OCI-LY7 (cell line): Measurements from ENCODE around the gene MT1HL1. TPM values are rescaled to one million over a fixed set of nuclear protein-coding genes. Genes with fewer than 3 reads are reported as not detected.

Experiments used
- BruUV-seq: library from RNA; stranded (reverse); fragments of 400-500 nt; replicated peaks from 2 replicates; lab custom pipeline; 2021; lab: Mats Ljungman, UMichigan
- CTCF ChIA-PET: fragments of 300-600 bp; sonication (Branson Sonifier 250); formaldehyde crosslinking; loops from one replicate; lab custom pipeline; 2022; ENCODE audit warnings: antibody characterized with exemption; ENCODE audit not compliant: unreplicated experiment; lab: Charles Lee
- POLR2A ChIA-PET: fragments of 300-600 bp; sonication (Branson Sonifier 250); formaldehyde crosslinking; loops from one replicate; lab custom pipeline; 2022; ENCODE audit warnings: antibody characterized with exemption; lab: Charles Lee
- DNase-seq: peaks from one replicate; pipeline ENCODE4 v3.0.0-alpha.2; 2015; ENCODE audit warnings: low spot score
- H2AFZ ChIP-seq: fragments of 200-600 bp; sonication (generic), shearing (Covaris generic); 2 replicates; pipeline ENCODE4 v1.6.1; 2014; ENCODE audit warnings: mild to moderate bottlenecking, antibody characterized with exemption, low read length, moderate library complexity
- H3K27ac ChIP-seq: fragments of 200-600 bp; sonication (generic); 2 replicates; pipeline ENCODE4 v1.5.1; 2014; ENCODE audit warnings: mixed run types, low read depth, mild to moderate bottlenecking, moderate library complexity, low read length, inconsistent platforms; ENCODE audit not compliant: poor library complexity, severe bottlenecking
- H3K36me3 ChIP-seq: fragments of 200-600 bp; sonication (generic); 2 replicates; pipeline ENCODE4 v1.6.1; 2014; ENCODE audit warnings: mild to moderate bottlenecking, antibody characterized with exemption, low read length, moderate library complexity, mixed read lengths; ENCODE audit not compliant: insufficient read depth
- H3K4me1 ChIP-seq: fragments of 200-600 bp; sonication (generic); 2 replicates; pipeline ENCODE4 v1.5.1; 2014; ENCODE audit warnings: mild to moderate bottlenecking, low read length; ENCODE audit not compliant: insufficient read depth, poor library complexity, severe bottlenecking
- H3K4me2 ChIP-seq: fragments of 200-600 bp; sonication (generic); 2 replicates; pipeline ENCODE4 v1.6.1; 2014; ENCODE audit warnings: mild to moderate bottlenecking, low read length
- H3K4me3 ChIP-seq: fragments of 200-600 bp; sonication (generic); 2 replicates; pipeline ENCODE4 v1.5.1; 2014; ENCODE audit warnings: mild to moderate bottlenecking, low read depth, low read length; ENCODE audit not compliant: poor library complexity, severe bottlenecking
- H3K79me2 ChIP-seq: fragments of 200-600 bp; sonication (generic); 2 replicates; pipeline ENCODE4 v1.6.1; 2016; ENCODE audit warnings: low read depth, mild to moderate bottlenecking, low read length, moderate library complexity, mixed read lengths; ENCODE audit not compliant: insufficient read depth
- H3K9me2 ChIP-seq: fragments of 200-600 bp; sonication (generic); 2 replicates; pipeline ENCODE4 v1.6.1; 2016; ENCODE audit warnings: mild to moderate bottlenecking, low read length, mixed read lengths; ENCODE audit not compliant: insufficient read depth
- H3K9me3 ChIP-seq: fragments of 200-600 bp; sonication (generic); 2 replicates; pipeline ENCODE4 v1.6.1; 2014; ENCODE audit warnings: mild to moderate bottlenecking, mixed run types, low read length, mixed read lengths
- H4K20me1 ChIP-seq: fragments of 200-600 bp; sonication (generic); 2 replicates; pipeline ENCODE4 v1.6.1; 2014; ENCODE audit warnings: mild to moderate bottlenecking, antibody characterized with exemption, low read length, moderate library complexity, mixed read lengths; ENCODE audit not compliant: insufficient read depth
- EZH2phosphoT487 ChIP-seq: fragments of 200-600 bp; sonication (generic); IDR thresholded peaks from 2 replicates; pipeline ENCODE4 v1.6.1; 2018; ENCODE audit warnings: low read depth, borderline replicate concordance, mild to moderate bottlenecking, mixed run types, antibody characterized with exemption, low read length, moderate library complexity, mixed read lengths
- intact Hi-C: fragments of 100-400 bp; cut with micrococcal nuclease; formaldehyde crosslinking; loops from one replicate; pipeline ENCODE4 v1.10.0; 2022; ENCODE audit not compliant: unreplicated experiment
- total RNA-seq, 2 experiments: library from RNA; depleted of rRNA in 1 of 2; stranded (reverse); fragments of >200 nt in 1 of 2; shearing (Covaris generic) in 1 of 2; gene quantifications; 2 replicates each; pipeline ENCODE4 v1.2.3, GENCODE V29; 2014 to 2022
- TF ChIP-seq, protein P1 (sequence below): fragments of 200-600 bp; sonication (generic); conservative IDR thresholded peaks from 2 replicates; pipeline ENCODE4 v1.5.1; 2014; ENCODE audit warnings: mild to moderate bottlenecking, antibody characterized with exemption, low read length, moderate library complexity, mixed read lengths

MT1HL1 gene
- total RNA-seq, 2 experiments from 2014 or later, result not detected

DNA sequence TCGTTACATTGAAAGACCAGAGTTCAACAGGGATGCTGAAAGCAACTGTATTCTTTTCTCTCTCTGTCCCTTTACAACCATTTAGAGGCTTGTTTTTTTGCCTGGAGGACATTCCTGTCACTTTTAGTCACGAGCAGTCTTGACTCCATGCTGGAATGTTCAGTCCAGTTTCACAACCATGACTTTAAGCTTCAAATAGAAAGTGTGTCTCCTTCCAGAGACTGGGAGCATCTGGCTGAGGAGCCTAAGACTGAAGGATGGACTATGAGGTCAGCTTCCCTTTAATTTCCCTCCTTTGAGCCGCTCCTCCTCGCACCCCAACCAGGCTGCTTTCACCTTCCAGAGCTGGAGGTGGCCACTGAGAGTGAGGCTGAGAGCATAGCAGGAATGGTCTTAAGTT is 27.2 kb upstream of the MT1HL1 start:
- TF ChIP-seq, protein P1, sequence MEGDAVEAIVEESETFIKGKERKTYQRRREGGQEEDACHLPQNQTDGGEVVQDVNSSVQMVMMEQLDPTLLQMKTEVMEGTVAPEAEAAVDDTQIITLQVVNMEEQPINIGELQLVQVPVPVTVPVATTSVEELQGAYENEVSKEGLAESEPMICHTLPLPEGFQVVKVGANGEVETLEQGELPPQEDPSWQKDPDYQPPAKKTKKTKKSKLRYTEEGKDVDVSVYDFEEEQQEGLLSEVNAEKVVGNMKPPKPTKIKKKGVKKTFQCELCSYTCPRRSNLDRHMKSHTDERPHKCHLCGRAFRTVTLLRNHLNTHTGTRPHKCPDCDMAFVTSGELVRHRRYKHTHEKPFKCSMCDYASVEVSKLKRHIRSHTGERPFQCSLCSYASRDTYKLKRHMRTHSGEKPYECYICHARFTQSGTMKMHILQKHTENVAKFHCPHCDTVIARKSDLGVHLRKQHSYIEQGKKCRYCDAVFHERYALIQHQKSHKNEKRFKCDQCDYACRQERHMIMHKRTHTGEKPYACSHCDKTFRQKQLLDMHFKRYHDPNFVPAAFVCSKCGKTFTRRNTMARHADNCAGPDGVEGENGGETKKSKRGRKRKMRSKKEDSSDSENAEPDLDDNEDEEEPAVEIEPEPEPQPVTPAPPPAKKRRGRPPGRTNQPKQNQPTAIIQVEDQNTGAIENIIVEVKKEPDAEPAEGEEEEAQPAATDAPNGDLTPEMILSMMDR, result no peak
- TF ChIP-seq EZH2phosphoT487, result no peak
- intact Hi-C loops, result no loop called here
- no peaks in the 10 kb centered on the region for H3K36me3 ChIP-seq
- no peak overlapping the region for H3K4me3 ChIP-seq
- no peaks in the 10 kb centered on the region for H4K20me1 ChIP-seq
- DNase-seq, result no peak
- H3K9me2 ChIP-seq, result no peaks in the 10 kb centered on the region
- H2AFZ ChIP-seq, result no peak overlapping the region
- no peaks in the 10 kb centered on the region for H3K4me1 ChIP-seq
- no peaks in the 10 kb centered on the region for H3K79me2 ChIP-seq
- H3K4me2 ChIP-seq, result no peak overlapping the region
- CTCF ChIA-PET, result no interaction called here
- H3K9me3 ChIP-seq, result no peaks in the 10 kb centered on the region
- BruUV-seq, result no TSS peak
- H3K27ac ChIP-seq, result no peak overlapping the region
- POLR2A ChIA-PET, result no interaction called here

DNA sequence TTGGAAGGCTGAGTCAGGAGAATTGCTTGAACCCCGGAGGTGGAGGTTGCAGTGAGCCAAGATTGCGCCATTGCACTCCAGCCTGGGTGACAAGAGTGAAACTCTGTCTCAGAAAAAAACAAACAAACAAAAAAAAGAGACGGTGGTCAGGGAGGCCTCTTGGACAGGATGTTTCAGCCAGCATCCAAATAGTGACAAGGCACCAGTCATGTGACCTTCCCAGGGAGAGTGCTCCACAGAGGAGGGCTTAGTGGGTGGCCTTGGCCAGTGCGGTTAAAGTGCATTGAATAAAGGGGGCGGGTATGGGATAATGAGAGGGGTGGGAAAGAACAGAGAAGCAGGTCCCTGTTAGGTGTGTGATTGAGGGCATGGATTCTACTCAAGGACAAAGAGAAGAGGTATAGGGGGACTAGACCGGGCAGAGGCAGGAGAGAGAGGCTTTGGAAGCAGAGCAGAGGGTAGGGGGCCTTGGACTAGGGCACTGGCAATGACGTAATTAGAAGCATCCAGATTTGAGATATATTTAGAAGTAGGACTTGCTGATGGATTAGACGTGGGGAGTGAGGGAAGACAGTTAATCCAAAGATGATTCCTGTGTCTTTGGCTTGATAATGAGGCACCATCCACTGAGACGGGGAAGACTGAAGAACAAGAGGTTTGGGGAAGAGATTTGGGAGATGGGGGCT is 25.8 kb upstream of the MT1HL1 start:
- Histone ChIP-seq H3K27ac (no peak overlapping the region), H3K4me3 (no peak overlapping the region), H3K9me3 (no peaks in the 10 kb centered on the region), H4K20me1 (no peaks in the 10 kb centered on the region), H3K4me1 (no peaks in the 10 kb centered on the region), H3K79me2 (no peaks in the 10 kb centered on the region), H3K36me3 (no peaks in the 10 kb centered on the region), H2AFZ (no peak overlapping the region), H3K4me2 (no peak overlapping the region), H3K9me2 (no peaks in the 10 kb centered on the region)
- TF ChIP-seq, protein P1, result no peak
- no peak for TF ChIP-seq EZH2phosphoT487
- ChIA-PET POLR2A (interaction anchor here (0.6 kb wide), 1 partner anchor 10 kb away, joined by 3 read pairs; no protein-coding TSS in a partner anchor), CTCF (no interaction called here)
- intact Hi-C loops, result no loop called here
- BruUV-seq, result no TSS peak
- DNase-seq, result no peak

DNA sequence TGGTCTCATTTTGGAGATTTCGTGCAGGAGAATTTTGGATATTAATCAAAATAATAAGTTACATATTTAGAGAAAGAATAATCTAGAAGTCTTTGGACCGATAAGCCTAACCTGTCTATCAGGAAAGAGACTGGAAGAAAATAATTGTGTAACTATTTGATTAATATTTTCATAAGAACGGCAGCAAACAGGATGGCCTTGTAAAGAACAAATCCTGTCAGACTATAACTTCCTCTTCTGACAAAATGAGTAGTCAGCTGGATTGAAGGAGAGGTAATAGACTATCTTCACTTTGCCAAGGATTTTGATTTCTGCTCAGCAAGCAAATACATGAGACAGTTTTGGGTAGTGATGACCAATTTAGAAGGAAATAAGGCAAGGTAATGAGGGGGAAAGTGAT is 25.0 kb upstream of the MT1HL1 start:
- no TSS peak for BruUV-seq
- H3K36me3 ChIP-seq, result no peaks in the 10 kb centered on the region

More for the DNA sequence above, 25.0 kb upstream of the MT1HL1 start:
- H4K20me1 ChIP-seq, result no peaks in the 10 kb centered on the region
- H3K4me3 ChIP-seq, result no peak overlapping the region
- TF ChIP-seq, protein P1, result no peak
- no peak for TF ChIP-seq EZH2phosphoT487
- no peaks in the 10 kb centered on the region for H3K9me3 ChIP-seq
- POLR2A ChIA-PET, result interaction anchor here (0.6 kb wide), 1 partner anchor 11 kb away, joined by 3 read pairs; no protein-coding TSS in a partner anchor
- no peak overlapping the region for H2AFZ ChIP-seq
- H3K4me2 ChIP-seq, result no peak overlapping the region
- H3K27ac ChIP-seq, result no peak overlapping the region
- H3K4me1 ChIP-seq, result no peaks in the 10 kb centered on the region
- H3K9me2 ChIP-seq, result no peaks in the 10 kb centered on the region
- no peak for DNase-seq
- intact Hi-C loops, result no loop called here
- CTCF ChIA-PET, result no interaction called here
- no peaks in the 10 kb centered on the region for H3K79me2 ChIP-seq
